Activated CD8-positive, alpha-beta T cell treated with anti-CD3 and anti-CD28 coated beads for 36 hours (primary cell): ENCODE measurements around the gene DENND4A. TPM values are rescaled to one million over a fixed set of nuclear protein-coding genes. Genes with fewer than 3 reads are reported as not detected.
A peak's percentile ranks its signal among the peaks of the same experiment; 100 is the strongest.

Source experiments
- ATAC-seq: fragments of 200-7000 bp; cut with Tn5 transposase; one replicate; pipeline ENCODE4 v1.10.0; 2021; ENCODE audit warnings: mild to moderate bottlenecking, moderate library complexity
- CTCF ChIA-PET: fragments of 350-600 bp; sonication (Branson Sonifier 250); formaldehyde crosslinking; loops from one replicate; lab custom pipeline; 2021; ENCODE audit warnings: antibody characterized with exemption; lab: Charles Lee
- POLR2A ChIA-PET: fragments of 350-600 bp; sonication (Branson Sonifier 250); formaldehyde crosslinking; loops from one replicate; lab custom pipeline; 2021; ENCODE audit warnings: antibody characterized with exemption; lab: Charles Lee
- DNase-seq: peaks from one replicate; pipeline ENCODE4 v3.0.0-alpha.2; 2020
- H3K27ac Mint-ChIP-seq: one replicate; pipeline ENCODE4 v1.8.0; 2021; ENCODE audit warnings: mild to moderate bottlenecking, mixed read lengths
- H3K27me3 Mint-ChIP-seq: one replicate; pipeline ENCODE4 v1.8.0; 2021; ENCODE audit warnings: mixed read lengths
- H3K36me3 Mint-ChIP-seq: one replicate; pipeline ENCODE4 v1.8.0; 2021; ENCODE audit warnings: low read depth, mixed read lengths
- H3K4me1 Mint-ChIP-seq: one replicate; pipeline ENCODE4 v1.8.0; 2021; ENCODE audit warnings: low read depth, mixed read lengths
- H3K4me3 Mint-ChIP-seq: one replicate; pipeline ENCODE4 v1.8.0; 2021; ENCODE audit warnings: mild to moderate bottlenecking, moderate library complexity, mixed read lengths
- H3K9me3 Mint-ChIP-seq: one replicate; pipeline ENCODE4 v1.8.0; 2021; ENCODE audit warnings: mixed read lengths
- intact Hi-C: fragments of 100-400 bp; cut with micrococcal nuclease; formaldehyde crosslinking; loops from one replicate; pipeline ENCODE4 v1.10.0; 2022
- total RNA-seq, 2 experiments: library from RNA; stranded (reverse); gene quantifications; one replicate each; pipeline ENCODE4 v1.2.3, GENCODE V29; 2021
- TF ChIP-seq, protein P1 (sequence below): fragments of 200-600 bp; IDR thresholded peaks from one replicate; pipeline ENCODE4 v1.8.0; 2022; ENCODE audit warnings: antibody characterized with exemption, mild to moderate bottlenecking

Gene DENND4A
- total RNA-seq, 2 experiments from 2014 or later: 53.1 to 54.7 TPM

GRCh38 chr15:65827065-65827464, 35.0 kb upstream of the DENND4A start:
- H3K36me3 Mint-ChIP-seq: peaks cover 9% of the 10 kb centered on the region
- no peaks in the 10 kb centered on the region for H3K27me3 Mint-ChIP-seq
- H3K27ac Mint-ChIP-seq: peak overlapping the region; percentile 93
- ATAC-seq (no peak), DNase-seq (peak; percentile 33)
- no peaks in the 10 kb centered on the region for H3K9me3 Mint-ChIP-seq
- CTCF ChIA-PET: interaction anchor here (0.9 to 3.8 kb wide), 4 partner anchors 9 to 36 kb away, joined by 3 to 14 read pairs (median 3); partner anchors contain the start of gene DENND4A
- POLR2A ChIA-PET: interaction anchor here (1.2 kb wide), 1 partner anchor 36 kb away, joined by 4 read pairs; no protein-coding TSS in a partner anchor
- intact Hi-C loops: loop anchor here (5.0 kb wide), 1 partner anchor 35 kb away; the partner anchor contains the start of gene DENND4A
- peak overlapping the region; percentile 65 for H3K4me3 Mint-ChIP-seq
- TF ChIP-seq, protein P1, sequence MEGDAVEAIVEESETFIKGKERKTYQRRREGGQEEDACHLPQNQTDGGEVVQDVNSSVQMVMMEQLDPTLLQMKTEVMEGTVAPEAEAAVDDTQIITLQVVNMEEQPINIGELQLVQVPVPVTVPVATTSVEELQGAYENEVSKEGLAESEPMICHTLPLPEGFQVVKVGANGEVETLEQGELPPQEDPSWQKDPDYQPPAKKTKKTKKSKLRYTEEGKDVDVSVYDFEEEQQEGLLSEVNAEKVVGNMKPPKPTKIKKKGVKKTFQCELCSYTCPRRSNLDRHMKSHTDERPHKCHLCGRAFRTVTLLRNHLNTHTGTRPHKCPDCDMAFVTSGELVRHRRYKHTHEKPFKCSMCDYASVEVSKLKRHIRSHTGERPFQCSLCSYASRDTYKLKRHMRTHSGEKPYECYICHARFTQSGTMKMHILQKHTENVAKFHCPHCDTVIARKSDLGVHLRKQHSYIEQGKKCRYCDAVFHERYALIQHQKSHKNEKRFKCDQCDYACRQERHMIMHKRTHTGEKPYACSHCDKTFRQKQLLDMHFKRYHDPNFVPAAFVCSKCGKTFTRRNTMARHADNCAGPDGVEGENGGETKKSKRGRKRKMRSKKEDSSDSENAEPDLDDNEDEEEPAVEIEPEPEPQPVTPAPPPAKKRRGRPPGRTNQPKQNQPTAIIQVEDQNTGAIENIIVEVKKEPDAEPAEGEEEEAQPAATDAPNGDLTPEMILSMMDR: no peak
- peaks cover 41% of the 10 kb centered on the region for H3K4me1 Mint-ChIP-seq

- ATAC-seq: no peak
- TF ChIP-seq, protein P1: no peak
- intact Hi-C loops: loop anchor here (5.0 kb wide), 1 partner anchor 33 kb away; the partner anchor contains the start of gene DENND4A
- DNase-seq: no peak
- Mint-ChIP-seq H3K4me3 (no peak overlapping the region), H3K9me3 (no peaks in the 10 kb centered on the region), H3K27ac (no peak overlapping the region), H3K36me3 (peaks cover 9% of the 10 kb centered on the region), H3K4me1 (peaks cover 50% of the 10 kb centered on the region), H3K27me3 (no peaks in the 10 kb centered on the region)
- ChIA-PET CTCF (interaction anchor here (0.7 to 3.8 kb wide), 11 partner anchors 7 to 107 kb away, joined by 3 to 14 read pairs (median 3); partner anchors contain the start of gene DENND4A), POLR2A (interaction anchor here (0.9 to 2.8 kb wide), 4 partner anchors 8 to 34 kb away, joined by 3 to 13 read pairs (median 4); partner anchors contain the start of gene DENND4A)
These were observed 33.0 kb upstream of the DENND4A start for GRCh38 chr15:65824941-65825544.

DNA sequence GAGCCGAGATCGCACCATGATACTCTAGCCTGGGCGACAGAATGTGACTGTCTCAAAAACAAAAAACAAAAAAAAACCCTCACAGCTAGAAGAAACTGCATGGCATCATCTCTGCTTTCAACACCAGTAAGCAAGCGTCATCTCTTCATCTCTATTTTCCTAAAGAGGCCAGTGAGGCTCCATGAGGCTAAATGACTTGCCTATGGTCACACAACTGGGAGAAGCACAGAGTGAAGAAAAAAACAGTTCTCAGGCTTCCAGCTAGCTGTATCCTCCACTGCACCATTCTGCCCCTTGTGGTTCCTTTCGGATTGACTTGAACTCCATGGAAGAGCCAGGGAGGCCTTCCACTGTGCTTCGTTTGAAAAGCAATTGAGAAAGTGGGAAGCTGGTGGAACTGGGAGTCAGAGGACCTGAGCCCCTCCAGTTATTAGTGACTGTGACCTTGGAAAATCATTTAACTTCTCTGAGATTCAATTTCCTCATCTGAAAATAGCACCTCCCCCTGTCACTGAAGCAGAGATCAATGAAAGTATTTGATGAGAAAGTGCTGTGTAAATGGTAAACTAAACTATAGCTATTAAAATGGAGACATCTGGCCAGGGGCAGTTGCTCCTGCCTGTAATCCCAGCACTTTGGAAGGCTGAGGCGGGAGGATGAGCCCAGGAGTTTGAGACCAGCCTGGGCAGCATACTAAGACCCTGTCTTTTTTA, 32.1 kb upstream of the DENND4A start:
- TF ChIP-seq, protein P1: no peak
- Mint-ChIP-seq H3K36me3 (peaks cover 9% of the 10 kb centered on the region), H3K9me3 (no peaks in the 10 kb centered on the region), H3K27ac (no peak overlapping the region), H3K27me3 (no peaks in the 10 kb centered on the region), H3K4me3 (no peak overlapping the region), H3K4me1 (peaks cover 55% of the 10 kb centered on the region)
- peak; percentile 35 for DNase-seq
- intact Hi-C loops: no loop called here
- CTCF ChIA-PET: interaction anchor here (0.7 to 3.8 kb wide), 14 partner anchors 8 to 106 kb away, joined by 3 to 14 read pairs (median 3); partner anchors contain the start of gene DENND4A
- peak; percentile 19 for ATAC-seq
- POLR2A ChIA-PET: interaction anchor here (0.5 to 2.8 kb wide), 6 partner anchors 8 to 446 kb away, joined by 3 to 13 read pairs (median 4); partner anchors contain the start of gene DENND4A

DNA sequence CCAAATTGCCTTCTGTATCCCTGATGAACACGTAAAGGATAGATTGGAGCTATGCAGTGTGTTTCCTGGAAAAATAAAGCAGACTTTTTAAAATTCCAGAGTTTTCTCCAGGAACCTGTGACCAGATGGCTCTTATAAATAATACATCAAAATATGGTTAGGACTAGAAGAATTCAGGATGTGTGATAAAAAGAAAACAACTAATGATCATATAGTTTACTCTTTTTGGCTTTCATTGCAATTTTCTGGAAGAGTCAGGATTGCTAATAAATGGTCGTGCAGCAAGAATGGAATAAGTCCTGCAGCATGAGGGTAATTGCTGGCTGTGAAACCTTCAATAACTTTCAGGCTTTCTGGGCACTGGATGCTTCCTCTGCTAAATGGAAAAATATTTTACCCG, 30.2 kb upstream of the DENND4A start:
- H3K27me3 Mint-ChIP-seq: no peaks in the 10 kb centered on the region
- ChIA-PET POLR2A (interaction anchor here (1.0 to 2.8 kb wide), 3 partner anchors 10 to 31 kb away, joined by 3 to 13 read pairs (median 3); partner anchors contain the start of gene DENND4A), CTCF (no interaction called here)
- H3K4me3 Mint-ChIP-seq: no peak overlapping the region
- ATAC-seq: no peak
- peaks cover 4% of the 10 kb centered on the region for H3K36me3 Mint-ChIP-seq
- intact Hi-C loops: no loop called here
- no peak for DNase-seq
- peaks cover 2% of the 10 kb centered on the region for H3K9me3 Mint-ChIP-seq
- TF ChIP-seq, protein P1: no peak
- H3K27ac Mint-ChIP-seq: no peak overlapping the region
- peaks cover 53% of the 10 kb centered on the region for H3K4me1 Mint-ChIP-seq
